HL-60 (cell line): ENCODE measurements around the gene IQCB1.

Experiments
- CTCF ChIP-seq: IDR thresholded peaks from one replicate; pipeline ENCODE4 v1.5.1; 2011; ENCODE audit warnings: low read length, control low read depth, inconsistent platforms; ENCODE audit not compliant: insufficient read depth
- GABPA ChIP-seq: IDR thresholded peaks from 2 replicates; pipeline ENCODE4 v1.6.1; 2012; ENCODE audit warnings: low read depth
- POLR2AphosphoS5 ChIP-seq: IDR thresholded peaks from 2 replicates; pipeline ENCODE4 v1.6.1; 2012; ENCODE audit warnings: low read depth
- SPI1 ChIP-seq: IDR thresholded peaks from 2 replicates; pipeline ENCODE4 v1.6.1; 2012; ENCODE audit warnings: low read depth, mild to moderate bottlenecking, borderline replicate concordance

GRCh38 chr3:121737644-121738043 is 97.2 kb downstream of the IQCB1 start:
- TF ChIP-seq CTCF (no peak), SPI1 (no peak), POLR2AphosphoS5 (no peak), GABPA (no peak)
